Measurements from ENCODE around the gene ZNF723. TPM values are rescaled to one million over a fixed set of nuclear protein-coding genes. Genes with fewer than 3 reads are reported as not detected.

ZNF723 gene
- total and polyA plus RNA-seq, 4 donors = not detected

- WGBS, 2 donors = 97% methylated on average over 47 of the region's 47 CpGs
- TF ChIP-seq CTCF (IDR thresholded peaks at IDR 0.05; ENCODE audit: control extremely low read depth, extremely low read depth) = no peak
- H3K27ac ChIP-seq (ENCODE audit: low read depth in 1 of 2, low read length in 1 of 2) = no peak overlapping the region
- H3K4me3 ChIP-seq = no peak overlapping the region
- no peak for DNase-seq
- H3K4me1 ChIP-seq (ENCODE audit: control insufficient read depth in 5 of 5, insufficient read depth in 5 of 5, low read length in 5 of 5) = no peaks in the 10 kb centered on the region
- H3K36me3 ChIP-seq (ENCODE audit: control insufficient read depth in 4 of 4, insufficient read depth in 4 of 4, low read length in 4 of 4) = no peaks in the 10 kb centered on the region
- no peaks in the 10 kb centered on the region for H3K27me3 ChIP-seq (ENCODE audit: control insufficient read depth in 3 of 3, insufficient read depth in 3 of 3, low read length in 2 of 3)
- H3K9me3 ChIP-seq (ENCODE audit: control insufficient read depth in 4 of 4, insufficient read depth in 3 of 4, low read length in 3 of 4) = peaks cover 0 to 33% (median 9%) of the 10 kb centered on the region in 4 donors
- no peak overlapping the region for H3K9ac ChIP-seq (ENCODE audit: insufficient read depth in 1 of 2, low read length in 2 of 2)
- ATAC-seq (ENCODE audit: insufficient read depth, low FRiP score) = no peak
Observed at GRCh38 chr19:22901431-22902130, 69.5 kb downstream of the ZNF723 start.

Small RNA genes within 50 kb of the gene (small RNA-seq; reads per million reads assigned to genes)
- not detected for gene VN1R88P (ENCODE audit: low replicate concordance)

Other genes starting within 250 kb of the ZNF723 start
- under 1 TPM; 0.09 to 0.80 TPM for gene ZNF492, start 198.0 kb upstream of the ZNF723 start, total RNA-seq
- gene ZNF492, start 198.0 kb upstream of the ZNF723 start, polyA plus RNA-seq = under 1 TPM; 0.08 to 0.10 TPM
- under 1 TPM; 0.06 to 0.31 TPM for gene ZNF99, start 48.1 kb upstream of the ZNF723 start, total RNA-seq
- gene ZNF99, start 48.1 kb upstream of the ZNF723 start, polyA plus RNA-seq = under 1 TPM in 1 of 2 donors, not detected in 1; 0.01 TPM
- gene ZNF728, start 170.9 kb downstream of the ZNF723 start, total RNA-seq = under 1 TPM in 1 of 2 donors, not detected in 1; 0.61 TPM
- gene ZNF728, start 170.9 kb downstream of the ZNF723 start, polyA plus RNA-seq = under 1 TPM in 1 of 2 donors, not detected in 1; 0.01 TPM